Measurements from ENCODE around the gene LIN9.

DNA sequence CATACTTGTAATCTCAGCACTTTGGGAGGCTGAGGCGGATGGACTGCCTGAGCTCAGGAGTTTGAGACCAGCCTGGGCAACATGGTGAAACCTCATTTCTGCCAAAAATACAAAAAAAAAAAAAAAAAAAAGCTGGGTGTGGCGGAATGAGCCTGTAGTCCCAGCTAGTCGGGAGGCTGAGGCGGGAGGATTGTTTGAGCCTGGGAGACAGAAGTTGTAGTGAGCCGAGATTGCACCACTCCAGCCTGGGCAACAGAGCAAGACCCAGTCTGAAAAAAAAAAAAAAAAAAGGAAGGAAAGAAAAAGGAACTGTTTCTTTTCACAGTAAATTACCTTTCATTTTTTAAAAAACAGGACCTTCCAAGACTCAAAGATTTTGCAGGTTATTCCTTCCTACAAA is 29.5 kb downstream of the LIN9 start:
- TF ChIP-seq POLR2A (IDR thresholded peaks at IDR 0.05): no peak
- TF ChIP-seq, protein P1, sequence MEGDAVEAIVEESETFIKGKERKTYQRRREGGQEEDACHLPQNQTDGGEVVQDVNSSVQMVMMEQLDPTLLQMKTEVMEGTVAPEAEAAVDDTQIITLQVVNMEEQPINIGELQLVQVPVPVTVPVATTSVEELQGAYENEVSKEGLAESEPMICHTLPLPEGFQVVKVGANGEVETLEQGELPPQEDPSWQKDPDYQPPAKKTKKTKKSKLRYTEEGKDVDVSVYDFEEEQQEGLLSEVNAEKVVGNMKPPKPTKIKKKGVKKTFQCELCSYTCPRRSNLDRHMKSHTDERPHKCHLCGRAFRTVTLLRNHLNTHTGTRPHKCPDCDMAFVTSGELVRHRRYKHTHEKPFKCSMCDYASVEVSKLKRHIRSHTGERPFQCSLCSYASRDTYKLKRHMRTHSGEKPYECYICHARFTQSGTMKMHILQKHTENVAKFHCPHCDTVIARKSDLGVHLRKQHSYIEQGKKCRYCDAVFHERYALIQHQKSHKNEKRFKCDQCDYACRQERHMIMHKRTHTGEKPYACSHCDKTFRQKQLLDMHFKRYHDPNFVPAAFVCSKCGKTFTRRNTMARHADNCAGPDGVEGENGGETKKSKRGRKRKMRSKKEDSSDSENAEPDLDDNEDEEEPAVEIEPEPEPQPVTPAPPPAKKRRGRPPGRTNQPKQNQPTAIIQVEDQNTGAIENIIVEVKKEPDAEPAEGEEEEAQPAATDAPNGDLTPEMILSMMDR (IDR thresholded peaks at IDR 0.05): no peak
- no peak for TF ChIP-seq POLR2AphosphoS5 (IDR thresholded peaks at IDR 0.05)
